ENCODE results near the gene DCAF8L2.

GRCh38 chrX:27797575-27797974 lies 207.4 kb downstream of the DCAF8L2 start:
- TF ChIP-seq CTCF (conservative IDR thresholded peaks at IDR 0.05 in 1 of 2, IDR thresholded peaks at IDR 0.05 in 1 of 2; ENCODE audit: extremely low read depth in 1 of 2, insufficient read depth in 1 of 2, low read depth in 1 of 2, low read length in 2 of 2) (no peak), EZH2 (IDR thresholded peaks at IDR 0.05; ENCODE audit: borderline replicate concordance, low read length) (no peak)

Measured in mammary epithelial cell (primary cell).